ENCODE measurements around the gene CAMK2D.
"Not testable (repeated sequence)": the region's sequence is repeated elsewhere in the genome, so short reads cannot be mapped to it uniquely, and the experiment has no call there.

CAMK2D gene

GRCh38 chr4:113725963-113726362, 35.6 kb downstream of the CAMK2D start:
- no peak overlapping the region for H3K27ac Mint-ChIP-seq
- H3K4me1 Mint-ChIP-seq, result peaks cover 62% of the 10 kb centered on the region
- ATAC-seq, result no peak
- H3K9me3 Mint-ChIP-seq, result no peaks in the 10 kb centered on the region
- no peaks in the 10 kb centered on the region for H3K27me3 Mint-ChIP-seq
- peak overlapping the region in 1 of 2 donors; percentile 22 for H3K4me3 Mint-ChIP-seq
- DNase-seq, result no peak

GRCh38 chr4:113718252-113718651, 43.3 kb downstream of the CAMK2D start:
- Mint-ChIP-seq H3K27me3 (no peaks in the 10 kb centered on the region), H3K4me3 (no peak overlapping the region), H3K27ac (no peak overlapping the region), H3K4me1 (peaks cover 24% of the 10 kb centered on the region), H3K9me3 (no peaks in the 10 kb centered on the region)
- ATAC-seq (no peak), DNase-seq (no peak)

- ATAC-seq (no peak), DNase-seq (no peak)
- no peak overlapping the region for H3K4me3 Mint-ChIP-seq
- H3K4me1 Mint-ChIP-seq, result peaks cover 20% of the 10 kb centered on the region
- H3K9me3 Mint-ChIP-seq, result no peaks in the 10 kb centered on the region
- no peak overlapping the region for H3K27ac Mint-ChIP-seq
- H3K27me3 Mint-ChIP-seq, result no peaks in the 10 kb centered on the region
Observed at GRCh38 chr4:113711883-113712662, 49.5 kb downstream of the CAMK2D start.

GRCh38 chr4:113708250-113708649, 53.3 kb downstream of the CAMK2D start:
- no peak overlapping the region for H3K27ac Mint-ChIP-seq
- peaks cover 31% of the 10 kb centered on the region for H3K4me1 Mint-ChIP-seq
- H3K9me3 Mint-ChIP-seq, result no peaks in the 10 kb centered on the region
- ATAC-seq, result no peak
- no peaks in the 10 kb centered on the region for H3K27me3 Mint-ChIP-seq
- H3K4me3 Mint-ChIP-seq, result no peak overlapping the region
- no peak for DNase-seq

- DNase-seq (no peak), ATAC-seq (peak; percentile 46)
- no peaks in the 10 kb centered on the region for H3K27me3 Mint-ChIP-seq
- H3K9me3 Mint-ChIP-seq, result no peaks in the 10 kb centered on the region
- peaks cover 31% of the 10 kb centered on the region for H3K4me1 Mint-ChIP-seq
- no peak overlapping the region for H3K27ac Mint-ChIP-seq
- no peak overlapping the region for H3K4me3 Mint-ChIP-seq
Observed at GRCh38 chr4:113707048-113707447, 54.5 kb downstream of the CAMK2D start.

GRCh38 chr4:113705097-113705496, 56.4 kb downstream of the CAMK2D start:
- DNase-seq, H3K9me3 Mint-ChIP-seq, H3K27me3 Mint-ChIP-seq, ATAC-seq, H3K4me3 Mint-ChIP-seq, H3K27ac Mint-ChIP-seq: not testable (repeated sequence)
- H3K4me1 Mint-ChIP-seq, result peaks cover 48% of the 10 kb centered on the region

- not testable (repeated sequence) for H3K27me3 Mint-ChIP-seq, DNase-seq, H3K4me3 Mint-ChIP-seq, H3K9me3 Mint-ChIP-seq, ATAC-seq, H3K27ac Mint-ChIP-seq
- peaks cover 46% of the 10 kb centered on the region for H3K4me1 Mint-ChIP-seq
Observed at GRCh38 chr4:113702596-113702995, 58.9 kb downstream of the CAMK2D start.

GRCh38 chr4:113701169-113701568, 60.4 kb downstream of the CAMK2D start:
- ATAC-seq (no peak), DNase-seq (no peak)
- no peak overlapping the region for H3K4me3 Mint-ChIP-seq
- no peaks in the 10 kb centered on the region for H3K9me3 Mint-ChIP-seq
- H3K27ac Mint-ChIP-seq, result no peak overlapping the region
- peaks cover 39% of the 10 kb centered on the region for H3K4me1 Mint-ChIP-seq
- no peaks in the 10 kb centered on the region for H3K27me3 Mint-ChIP-seq

- H3K4me3 Mint-ChIP-seq, result no peak overlapping the region
- H3K27ac Mint-ChIP-seq, result no peak overlapping the region
- ATAC-seq, result no peak
- H3K27me3 Mint-ChIP-seq, result no peaks in the 10 kb centered on the region
- DNase-seq, result no peak
- peaks cover 36% of the 10 kb centered on the region for H3K4me1 Mint-ChIP-seq
- H3K9me3 Mint-ChIP-seq, result no peaks in the 10 kb centered on the region
Observed at GRCh38 chr4:113700602-113701150, 60.9 kb downstream of the CAMK2D start.

GRCh38 chr4:113699772-113700171, 61.8 kb downstream of the CAMK2D start:
- H3K27ac Mint-ChIP-seq, result no peak overlapping the region
- H3K4me1 Mint-ChIP-seq, result peaks cover 33% of the 10 kb centered on the region
- H3K27me3 Mint-ChIP-seq, result no peaks in the 10 kb centered on the region
- H3K9me3 Mint-ChIP-seq, result no peaks in the 10 kb centered on the region
- H3K4me3 Mint-ChIP-seq, result no peak overlapping the region
- no peak for ATAC-seq
- no peak for DNase-seq

- H3K9me3 Mint-ChIP-seq, result no peaks in the 10 kb centered on the region
- ATAC-seq (peak; percentile 61), DNase-seq (no peak)
- H3K4me3 Mint-ChIP-seq, result no peak overlapping the region
- peaks cover 32% of the 10 kb centered on the region for H3K4me1 Mint-ChIP-seq
- H3K27ac Mint-ChIP-seq, result no peak overlapping the region
- no peaks in the 10 kb centered on the region for H3K27me3 Mint-ChIP-seq
Observed at GRCh38 chr4:113697429-113697828, 64.1 kb downstream of the CAMK2D start.

GRCh38 chr4:113695328-113696169, 66.0 kb downstream of the CAMK2D start:
- H3K9me3 Mint-ChIP-seq, result no peaks in the 10 kb centered on the region
- no peak for DNase-seq
- H3K27ac Mint-ChIP-seq, result no peak overlapping the region
- H3K4me3 Mint-ChIP-seq, result no peak overlapping the region
- H3K27me3 Mint-ChIP-seq, result no peaks in the 10 kb centered on the region
- H3K4me1 Mint-ChIP-seq, result peaks cover 23% of the 10 kb centered on the region
- peak; percentile 49 for ATAC-seq

- Mint-ChIP-seq H3K9me3 (no peaks in the 10 kb centered on the region), H3K4me1 (peaks cover 26% of the 10 kb centered on the region), H3K4me3 (no peak overlapping the region), H3K27me3 (no peaks in the 10 kb centered on the region), H3K27ac (peak overlapping the region in 1 of 2 donors; percentile 34)
- ATAC-seq (no peak), DNase-seq (no peak)
Observed at GRCh38 chr4:113694008-113694407, 67.5 kb downstream of the CAMK2D start.

GRCh38 chr4:113692809-113693411, 68.6 kb downstream of the CAMK2D start:
- peak; percentile 46 for ATAC-seq
- H3K4me3 Mint-ChIP-seq, result peak overlapping the region; percentile 24 to 51
- no peak for DNase-seq
- H3K9me3 Mint-ChIP-seq, result no peaks in the 10 kb centered on the region
- peak overlapping the region; percentile 22 to 50 for H3K27ac Mint-ChIP-seq
- H3K4me1 Mint-ChIP-seq, result peaks cover 34% of the 10 kb centered on the region
- no peaks in the 10 kb centered on the region for H3K27me3 Mint-ChIP-seq

- Mint-ChIP-seq H3K27ac (no peak overlapping the region), H3K4me1 (peaks cover 46% of the 10 kb centered on the region), H3K4me3 (no peak overlapping the region), H3K27me3 (no peaks in the 10 kb centered on the region), H3K9me3 (no peaks in the 10 kb centered on the region)
- DNase-seq (no peak), ATAC-seq (no peak)
Observed at GRCh38 chr4:113691676-113692075, 69.9 kb downstream of the CAMK2D start.
